SK-N-SH (cell line): Measurements from ENCODE around the gene COL5A1. TPM values are rescaled to one million over a fixed set of nuclear protein-coding genes. Genes with fewer than 3 reads are reported as not detected.

ENCODE experiments used
- CTCF ChIA-PET: fragments of 300-600, 350-600 bp; formaldehyde crosslinking; extraction: SDS; loops from one replicate; lab custom pipeline; 2021; lab: Yijun Ruan, JAX
- POLR2A ChIA-PET: fragments of 350-600 bp; sonication (Branson Sonifier 250); formaldehyde crosslinking; extraction: SDS; loops from one replicate; lab custom pipeline; 2020; ENCODE audit warnings: antibody characterized with exemption, inconsistent platforms; lab: Yijun Ruan, JAX
- DNase-seq: peaks from one replicate; pipeline ENCODE4 v3.0.0; 2012
- H2AFZ ChIP-seq: fragments of 200-600 bp; sonication (generic); 2 replicates; pipeline ENCODE4 v1.8.1; 2016; ENCODE audit warnings: antibody characterized with exemption, mild to moderate bottlenecking, low read depth
- H3F3A ChIP-seq: fragments of 200-600 bp; sonication (generic); replicated peaks from 2 replicates; pipeline ENCODE3; 2016; ENCODE audit warnings: antibody characterized with exemption, mild to moderate bottlenecking; ENCODE audit not compliant: insufficient read depth
- H3K27ac ChIP-seq, 2 experiments: fragments of 200-500 bp in 1 of 2; fragments of 200-600 bp in 1 of 2; sonication (Bioruptor generic) in 1 of 2; sonication (generic), shearing (Covaris generic) in 1 of 2; 2 replicates each; pipeline versions ENCODE4 v1.5.1 to v1.6.1; 2014 to 2016; ENCODE audit warnings: low read depth in 2 of 2, inconsistent platforms in 1 of 2, low read length in 1 of 2, mild to moderate bottlenecking in 1 of 2, mixed read lengths in 1 of 2
- H3K27me3 ChIP-seq: fragments of 200-600 bp; sonication (generic), shearing (Covaris generic); 2 replicates; pipeline ENCODE4 v1.6.1; 2016; ENCODE audit warnings: mixed run types; ENCODE audit not compliant: insufficient read depth
- H3K36me3 ChIP-seq, 2 experiments: fragments of 200-500 bp in 1 of 2; fragments of 200-600 bp in 1 of 2; sonication (Bioruptor generic) in 1 of 2; sonication (generic) in 1 of 2; replicated peaks in 1 of 2; 2 replicates each; pipeline versions ENCODE3 to v1.5.1; 2014 to 2016; ENCODE audit warnings: low read length in 1 of 2, mild to moderate bottlenecking in 1 of 2; ENCODE audit not compliant: insufficient read depth in 2 of 2, control insufficient read depth in 1 of 2
- H3K4me1 ChIP-seq, 2 experiments: fragments of 200-500 bp in 1 of 2; fragments of 200-600 bp in 1 of 2; sonication (Bioruptor generic) in 1 of 2; sonication (generic), shearing (Covaris generic) in 1 of 2; 2 replicates each; pipeline versions ENCODE4 v1.5.1 to v1.6.1; 2014 to 2016; ENCODE audit warnings: low read depth in 1 of 2, low read length in 1 of 2, mixed run types in 1 of 2; ENCODE audit not compliant: insufficient read depth in 2 of 2, control insufficient read depth in 1 of 2
- H3K4me2 ChIP-seq: fragments of 200-600 bp; sonication (generic), shearing (Covaris generic); 2 replicates; pipeline ENCODE4 v1.6.1; 2017; ENCODE audit warnings: mixed run types
- H3K4me3 ChIP-seq, 2 experiments: fragments of 200-500 bp in 1 of 2; fragments of 200-600 bp in 1 of 2; sonication (Bioruptor generic) in 1 of 2; sonication (generic), shearing (Covaris generic) in 1 of 2; 2 replicates each; pipeline versions ENCODE4 v1.5.1 to v1.8.1; 2014 to 2016; ENCODE audit warnings: low read depth in 2 of 2, inconsistent platforms in 1 of 2, low read length in 1 of 2, mild to moderate bottlenecking in 1 of 2, mixed read lengths in 1 of 2, moderate library complexity in 1 of 2
- H3K79me2 ChIP-seq: fragments of 200-600 bp; sonication (generic); 2 replicates; pipeline ENCODE4 v1.8.1; 2017; ENCODE audit warnings: mild to moderate bottlenecking; ENCODE audit not compliant: insufficient read depth
- H3K9ac ChIP-seq: fragments of 200-600 bp; sonication (generic); 2 replicates; pipeline ENCODE4 v1.6.1; 2017; ENCODE audit warnings: mixed run types
- H3K9me2 ChIP-seq: fragments of 200-600 bp; sonication (generic); 2 replicates; pipeline ENCODE4 v1.6.1; 2017; ENCODE audit warnings: mixed run types
- H3K9me3 ChIP-seq: fragments of 200-600 bp; sonication (generic); 2 replicates; pipeline ENCODE4 v1.6.1; 2017; ENCODE audit warnings: mixed run types, mild to moderate bottlenecking, moderate library complexity
- H4K20me1 ChIP-seq: fragments of 200-600 bp; sonication (generic); 2 replicates; pipeline ENCODE4 v1.6.1; 2017; ENCODE audit warnings: mild to moderate bottlenecking, mixed run types; ENCODE audit not compliant: insufficient read depth
- CHD2 ChIP-seq: fragments of 150-350 bp; IDR thresholded peaks from 2 replicates; pipeline ENCODE4 v1.6.1; 2018; ENCODE audit warnings: low read length; ENCODE audit not compliant: partially characterized antibody
- CTCF ChIP-seq: fragments of 200-600 bp; sonication (generic); IDR thresholded peaks from 2 replicates; pipeline ENCODE4 v1.6.1; 2017; ENCODE audit warnings: antibody characterized with exemption, mild to moderate bottlenecking, moderate library complexity
- ELF1 ChIP-seq: IDR thresholded peaks from 2 replicates; pipeline ENCODE4 v1.4.0; 2012
- FOXJ3 ChIP-seq: sonication (generic); formaldehyde crosslinking; IDR thresholded peaks from 2 replicates; pipeline ENCODE4 v1.5.1; 2020; ENCODE audit warnings: mild to moderate bottlenecking, missing genetic modification reagents
- FOXM1 ChIP-seq: IDR thresholded peaks from 2 replicates; pipeline ENCODE4 v1.4.0; 2012; ENCODE audit warnings: low read depth, mild to moderate bottlenecking
- GATA2 ChIP-seq: sonication (generic); formaldehyde crosslinking; IDR thresholded peaks from 2 replicates; pipeline ENCODE4 v1.5.0; 2020; ENCODE audit warnings: mild to moderate bottlenecking, missing genetic modification reagents
- IRF3 ChIP-seq: fragments of 150-350 bp; IDR thresholded peaks from 2 replicates; pipeline ENCODE4 v1.6.1; 2016; ENCODE audit warnings: mild to moderate bottlenecking, low read depth, low read length
- MEF2A ChIP-seq: IDR thresholded peaks from 2 replicates; pipeline ENCODE4 v1.4.0; 2012; ENCODE audit warnings: low read depth, borderline replicate concordance
- NFIC ChIP-seq: IDR thresholded peaks from 2 replicates; pipeline ENCODE4 v1.4.0; 2012; ENCODE audit warnings: borderline replicate concordance
- NRF1 ChIP-seq: IDR thresholded peaks from 2 replicates; pipeline ENCODE4 v1.6.1; 2012; ENCODE audit warnings: low read depth, mild to moderate bottlenecking, low read length
- RAD21 ChIP-seq: IDR thresholded peaks from 2 replicates; pipeline ENCODE4 v1.6.1; 2012; ENCODE audit warnings: mild to moderate bottlenecking, low read length
- RFX5 ChIP-seq: IDR thresholded peaks from 2 replicates; pipeline ENCODE4 v1.6.1; 2012; ENCODE audit warnings: mild to moderate bottlenecking, improper control_type of control experiment, low read length
- TCF12 ChIP-seq: IDR thresholded peaks from 2 replicates; pipeline ENCODE4 v1.4.0; 2012
- USF2 ChIP-seq: fragments of 150-350 bp; IDR thresholded peaks from 2 replicates; pipeline ENCODE4 v1.6.1; 2017; ENCODE audit warnings: antibody characterized with exemption, low read length, low read depth, borderline replicate concordance
- WGBS: methylation state at CpG from one replicate; pipeline ENCODE4 v1.1.6; 2017; ENCODE audit warnings: low lambda C conversion rate; 5-methylcytosine and 5-hydroxymethylcytosine counted together
- polyA plus RNA-seq, 3 experiments: library from polyadenylated mRNA; depleted of rRNA; stranded (reverse); fragments of >200 nt; gene quantifications; 2 replicates each; pipeline ENCODE4 v1.2.3, GENCODE V29; 2012

Gene COL5A1
- polyA plus RNA-seq, 1 of the 3 experiments (the other 2 are of a cell fraction): 73.8 TPM

GRCh38 chr9:134863306-134863902, 221.8 kb downstream of the COL5A1 start:
- POLR2A ChIA-PET: no interaction called here
- H3K9me2 ChIP-seq: no peaks in the 10 kb centered on the region
- CTCF ChIA-PET: interaction anchor here (0.7 kb wide), 1 partner anchor 98 kb away, joined by 3 read pairs; no protein-coding TSS in a partner anchor
- no peaks in the 10 kb centered on the region for H3K79me2 ChIP-seq
- no peaks in the 10 kb centered on the region for H3K9me3 ChIP-seq
- no peak overlapping the region for H3K9ac ChIP-seq
- H3F3A ChIP-seq: no peaks in the 10 kb centered on the region
- H3K27ac ChIP-seq: no peak overlapping the region
- no peaks in the 10 kb centered on the region for H3K27me3 ChIP-seq
- H2AFZ ChIP-seq: no peak overlapping the region
- TF ChIP-seq ELF1: no peak
- no peak for TF ChIP-seq USF2
- no peak for TF ChIP-seq FOXJ3
- TF ChIP-seq FOXM1: no peak
- TF ChIP-seq TCF12: no peak
- TF ChIP-seq GATA2: no peak
- no peak for TF ChIP-seq RFX5
- no peak for TF ChIP-seq NRF1
- TF ChIP-seq CHD2: no peak
- no peak for TF ChIP-seq NFIC
- TF ChIP-seq, all 33 proteins: peak for 0
- no peak for DNase-seq
- H3K4me2 ChIP-seq: no peak overlapping the region
- no peaks in the 10 kb centered on the region for H3K36me3 ChIP-seq
- no peak overlapping the region for H3K4me3 ChIP-seq
- no peaks in the 10 kb centered on the region for H4K20me1 ChIP-seq
- no peaks in the 10 kb centered on the region for H3K4me1 ChIP-seq
- 61% methylated on average over 11 of the region's 16 CpGs for WGBS

- no peak overlapping the region for H3K4me2 ChIP-seq
- H3K27me3 ChIP-seq: no peaks in the 10 kb centered on the region
- H3K9me2 ChIP-seq: no peaks in the 10 kb centered on the region
- no peaks in the 10 kb centered on the region for H3K4me1 ChIP-seq
- no peaks in the 10 kb centered on the region for H3K36me3 ChIP-seq
- no peak overlapping the region for H3K9ac ChIP-seq
- H3K27ac ChIP-seq: no peak overlapping the region
- ChIA-PET CTCF (no interaction called here), POLR2A (no interaction called here)
- no peaks in the 10 kb centered on the region for H3K9me3 ChIP-seq
- TF ChIP-seq MEF2A (no peak), RAD21 (no peak), CTCF (no peak), FOXM1 (no peak), IRF3 (no peak)
- DNase-seq: no peak
- 72% methylated on average over 14 of the region's 28 CpGs for WGBS
- no peak overlapping the region for H2AFZ ChIP-seq
- no peak overlapping the region for H3K4me3 ChIP-seq
- H3F3A ChIP-seq: no peaks in the 10 kb centered on the region
- no peaks in the 10 kb centered on the region for H4K20me1 ChIP-seq
- H3K79me2 ChIP-seq: no peaks in the 10 kb centered on the region
Measured at GRCh38 chr9:134863941-134864820, 222.6 kb downstream of the COL5A1 start.
